Adrenal gland (tissue), 12 donors: ENCODE measurements around the gene MROH9. TPM values are rescaled to one million over a fixed set of nuclear protein-coding genes. Genes with fewer than 3 reads are reported as not detected.

ENCODE experiments used
- DNase-seq, 7 donors: peaks; one replicate each; pipeline ENCODE4 v3.0.0-alpha.2; 2019 to 2020
- H3K27ac ChIP-seq, 5 donors: fragments of 200-600 bp; sonication (generic) in 4 of 5; 1 replicate in 3 of 5; 2 replicates in 2 of 5; pipeline versions ENCODE4 v1.5.1 to v1.8.0; 2016 to 2020; ENCODE audit warnings: mild to moderate bottlenecking in 1 of 5
- H3K27me3 ChIP-seq: fragments of 200-600 bp; 2 replicates; pipeline ENCODE4 v1.8.0; 2021
- H3K36me3 ChIP-seq, 2 donors: fragments of 200-600 bp; replicated peaks in 1 of 2; 1 replicate in 1 of 2; 2 replicates in 1 of 2; pipeline versions ENCODE4 v1.5.1 to v1.8.0; 2018 to 2022
- H3K4me1 ChIP-seq, 2 donors: fragments of 200-600 bp; replicated peaks in 1 of 2; 1 replicate in 1 of 2; 2 replicates in 1 of 2; pipeline versions ENCODE4 v1.5.1 to v1.8.0; 2018 to 2021
- H3K4me3 ChIP-seq, 4 donors: fragments of 200-600 bp; sonication (generic) in 3 of 4; one replicate each; pipeline ENCODE4 v1.5.1; 2016 to 2018
- H3K9me3 ChIP-seq, 3 donors: fragments of 200-600 bp; sonication (generic) in 1 of 3; replicated peaks in 1 of 3; 1 replicate in 2 of 3; 2 replicates in 1 of 3; pipeline versions ENCODE4 v1.5.1 to v1.8.0; 2016 to 2021
- CTCF ChIP-seq, 6 experiments: fragments of 450-650 bp in 4 of 6; fragments of 200-600 bp in 2 of 6; sonication (generic) in 1 of 6; IDR thresholded peaks; 1 replicate in 5 of 6; 2 replicates in 1 of 6; pipeline versions ENCODE4 v1.5.1 to v1.8.0; 2016 to 2021; ENCODE audit warnings: antibody characterized with exemption in 6 of 6, mild to moderate bottlenecking in 2 of 6, moderate library complexity in 1 of 6
- POLR2A ChIP-seq, 2 donors: fragments of 450-650 bp; IDR thresholded peaks; one replicate each; pipeline ENCODE4 v1.6.1; 2017; ENCODE audit warnings: antibody characterized with exemption in 2 of 2, mild to moderate bottlenecking in 2 of 2, moderate library complexity in 1 of 2
- WGBS, 4 donors: extraction: QIAGEN DNeasy Blood & Tissue Kit in 2 of 4; methylation state at CpG; one replicate each; pipeline versions ENCODE4 v1.1.5 to v1.1.7; 2013 to 2017; 5-methylcytosine and 5-hydroxymethylcytosine counted together
- intact Hi-C, 2 donors: fragments of 100-400 bp; cut with DNase I; formaldehyde crosslinking; loops; one replicate each; pipeline versions ENCODE4 v1.14.1 to v1.15.0; 2022 to 2023
- polyA plus RNA-seq, 3 donors: library from polyadenylated mRNA; stranded (reverse); fragments of 200-250 nt in 2 of 3; fragments of 350-450 nt in 1 of 3; fragmentation: Illumina TruSeq in 1 of 3; extraction: RNeasy Lipid Tissue Mini Kit (QIAGEN cat#74804) in 1 of 3; gene quantifications; one replicate each; pipeline ENCODE4 v1.2.3, GENCODE V29; 2013 to 2014
- total RNA-seq, 9 donors: library from RNA; depleted of rRNA in 4 of 9; stranded (reverse); fragments of >200 nt in 4 of 9; fragments of 120-200 nt in 1 of 9; fragmentation: NEBNext Ultra II Directional in 1 of 9; extraction: Animal tissue kit (Norgen Biotek cat#: 25700) in 1 of 9; gene quantifications; one replicate each; pipeline versions ENCODE4 v1.1.0 to v1.2.4, GENCODE V29; 2013 to 2023
- donor health status: healthy with polysubstance abuse.
- donor health status: Bipolar disorder and iron deficiency.
- donor health status: DM: yes; HTN: yes; CAD: no.
- donor health status: DM: no; HTN: no; CAD: no.
- donor health status: DM: no; HTN: no; CAD: no.
- donor health status: DM: yes; HTN: yes; CAD: no.

The MROH9 gene
- total and polyA plus RNA-seq, 12 donors = not detected

GRCh38 chr1:170987424-170987823 is 52.1 kb downstream of the MROH9 start:
- Histone ChIP-seq H3K27me3 (no peaks in the 10 kb centered on the region), H3K27ac (no peak overlapping the region), H3K4me3 (no peak overlapping the region), H3K36me3 (no peaks in the 10 kb centered on the region), H3K4me1 (no peaks in the 10 kb centered on the region), H3K9me3 (no peaks in the 10 kb centered on the region)
- 68 to 91% (median 83%) methylated on average over 5 of the region's 5 CpGs for WGBS, 4 donors
- TF ChIP-seq CTCF (IDR thresholded peaks at IDR 0.05) (no peak), POLR2A (IDR thresholded peaks at IDR 0.05) (no peak)
- DNase-seq = no peak
- intact Hi-C loops = no loop called here

- no peak overlapping the region for H3K27ac ChIP-seq
- no peaks in the 10 kb centered on the region for H3K36me3 ChIP-seq
- TF ChIP-seq CTCF (IDR thresholded peaks at IDR 0.05) (no peak), POLR2A (IDR thresholded peaks at IDR 0.05) (no peak)
- no peaks in the 10 kb centered on the region for H3K27me3 ChIP-seq
- H3K9me3 ChIP-seq = no peaks in the 10 kb centered on the region
- intact Hi-C loops = no loop called here
- no peak for DNase-seq
- no peak overlapping the region for H3K4me3 ChIP-seq
- H3K4me1 ChIP-seq = no peaks in the 10 kb centered on the region
These were observed 57.8 kb downstream of the MROH9 start for GRCh38 chr1:170993151-170993550.

GRCh38 chr1:170993717-170994116 is 58.4 kb downstream of the MROH9 start:
- no peaks in the 10 kb centered on the region for H3K9me3 ChIP-seq
- intact Hi-C loops = no loop called here
- WGBS, 4 donors = 94 to 100% (median 96%) methylated on average over 1 of the region's 1 CpG

GRCh38 chr1:171014880-171015279 is 79.5 kb downstream of the MROH9 start:
- WGBS, 4 donors = 67 to 73% (median 68%) methylated on average over 4 of the region's 4 CpGs
- intact Hi-C loops = no loop called here
- no peak for TF ChIP-seq CTCF (IDR thresholded peaks at IDR 0.05)
- no peak for TF ChIP-seq POLR2A (IDR thresholded peaks at IDR 0.05)

More at GRCh38 chr1:170993717-170994116, 58.4 kb downstream of the MROH9 start:
- H3K36me3 ChIP-seq = no peaks in the 10 kb centered on the region
- H3K27ac ChIP-seq = no peak overlapping the region
- no peak overlapping the region for H3K4me3 ChIP-seq
- no peak for DNase-seq
- H3K4me1 ChIP-seq = no peaks in the 10 kb centered on the region
- TF ChIP-seq POLR2A (IDR thresholded peaks at IDR 0.05) (no peak), CTCF (IDR thresholded peaks at IDR 0.05) (no peak)
- no peaks in the 10 kb centered on the region for H3K27me3 ChIP-seq

More at GRCh38 chr1:171014880-171015279, 79.5 kb downstream of the MROH9 start:
- no peaks in the 10 kb centered on the region for H3K27me3 ChIP-seq
- no peaks in the 10 kb centered on the region for H3K36me3 ChIP-seq
- no peaks in the 10 kb centered on the region for H3K9me3 ChIP-seq
- no peak overlapping the region for H3K27ac ChIP-seq
- no peak for DNase-seq
- H3K4me1 ChIP-seq = no peaks in the 10 kb centered on the region
- no peak overlapping the region for H3K4me3 ChIP-seq
